GM12864 (cell line): ENCODE results near the gene FAM174B.

Source experiments
- DNase-seq: peaks from one replicate; pipeline ENCODE4 v3.0.0-alpha.2; 2011; ENCODE audit warnings: low read depth
- H3K4me3 ChIP-seq: 2 replicates; pipeline ENCODE4 v1.5.1; 2011; ENCODE audit warnings: mild to moderate bottlenecking, low read depth, low read length, control low read depth
- TF ChIP-seq, protein P1 (sequence below): IDR thresholded peaks from 2 replicates; pipeline ENCODE4 v1.5.1; 2011; ENCODE audit warnings: low read depth, mild to moderate bottlenecking, moderate library complexity, low read length, control low read depth, inconsistent platforms; ENCODE audit errors: missing control alignments

FAM174B gene

DNA sequence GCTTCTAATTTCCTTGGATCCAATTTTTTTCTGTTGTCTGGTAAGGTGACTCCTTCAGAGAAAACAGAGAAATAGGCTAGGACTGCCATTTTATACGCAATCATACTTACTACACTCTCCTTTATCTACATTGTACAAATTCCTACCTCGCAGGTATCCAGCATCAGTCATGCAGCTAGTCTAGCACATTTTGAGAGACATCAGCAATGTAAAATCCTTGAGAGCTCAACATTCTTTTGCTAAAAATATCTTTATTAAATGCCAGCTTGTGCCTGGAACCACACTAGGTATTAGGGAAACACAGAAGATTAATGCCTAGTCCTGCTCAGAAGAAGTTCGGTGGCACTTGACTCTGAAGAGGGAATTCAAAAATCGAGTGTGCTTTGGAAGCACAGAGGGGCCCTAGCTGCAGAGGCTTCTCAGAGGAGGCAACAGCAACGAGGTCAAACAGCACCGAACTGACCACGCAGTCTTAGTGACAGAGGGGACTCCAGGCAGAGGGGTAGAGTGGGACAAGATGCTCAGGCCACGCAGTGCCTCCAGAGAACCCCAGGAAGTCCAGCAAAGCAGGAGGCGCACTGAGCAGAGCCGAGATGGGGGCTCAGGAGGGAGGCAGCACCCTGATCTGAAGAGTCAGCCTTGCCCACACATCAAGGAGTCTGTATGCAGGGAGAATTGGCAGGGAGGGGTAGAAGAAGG lies 3.5 kb downstream of the FAM174B start:
- no peak for DNase-seq
- TF ChIP-seq, protein P1, sequence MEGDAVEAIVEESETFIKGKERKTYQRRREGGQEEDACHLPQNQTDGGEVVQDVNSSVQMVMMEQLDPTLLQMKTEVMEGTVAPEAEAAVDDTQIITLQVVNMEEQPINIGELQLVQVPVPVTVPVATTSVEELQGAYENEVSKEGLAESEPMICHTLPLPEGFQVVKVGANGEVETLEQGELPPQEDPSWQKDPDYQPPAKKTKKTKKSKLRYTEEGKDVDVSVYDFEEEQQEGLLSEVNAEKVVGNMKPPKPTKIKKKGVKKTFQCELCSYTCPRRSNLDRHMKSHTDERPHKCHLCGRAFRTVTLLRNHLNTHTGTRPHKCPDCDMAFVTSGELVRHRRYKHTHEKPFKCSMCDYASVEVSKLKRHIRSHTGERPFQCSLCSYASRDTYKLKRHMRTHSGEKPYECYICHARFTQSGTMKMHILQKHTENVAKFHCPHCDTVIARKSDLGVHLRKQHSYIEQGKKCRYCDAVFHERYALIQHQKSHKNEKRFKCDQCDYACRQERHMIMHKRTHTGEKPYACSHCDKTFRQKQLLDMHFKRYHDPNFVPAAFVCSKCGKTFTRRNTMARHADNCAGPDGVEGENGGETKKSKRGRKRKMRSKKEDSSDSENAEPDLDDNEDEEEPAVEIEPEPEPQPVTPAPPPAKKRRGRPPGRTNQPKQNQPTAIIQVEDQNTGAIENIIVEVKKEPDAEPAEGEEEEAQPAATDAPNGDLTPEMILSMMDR = no peak
- no peak overlapping the region for H3K4me3 ChIP-seq

DNA sequence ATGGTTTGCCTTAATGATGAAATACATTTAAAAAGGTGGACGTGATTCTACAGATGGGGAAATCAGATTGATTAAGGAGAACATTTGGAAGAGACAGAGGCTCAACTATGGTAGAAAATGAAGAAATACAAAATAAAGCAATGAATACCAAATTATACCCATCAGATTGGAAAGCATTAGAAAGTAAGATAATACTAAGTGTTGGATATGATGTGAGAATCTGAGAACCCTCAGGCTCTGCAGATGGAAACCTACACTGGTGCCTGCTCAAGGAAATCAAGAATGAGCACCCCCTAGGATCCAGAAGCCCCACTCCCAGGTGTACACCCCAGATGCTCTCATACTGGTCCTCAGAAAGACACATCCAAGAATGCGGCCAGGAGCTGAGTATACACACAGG lies 4.6 kb downstream of the FAM174B start:
- TF ChIP-seq, protein P1 = no peak
- DNase-seq = no peak
- H3K4me3 ChIP-seq = no peak overlapping the region

DNA sequence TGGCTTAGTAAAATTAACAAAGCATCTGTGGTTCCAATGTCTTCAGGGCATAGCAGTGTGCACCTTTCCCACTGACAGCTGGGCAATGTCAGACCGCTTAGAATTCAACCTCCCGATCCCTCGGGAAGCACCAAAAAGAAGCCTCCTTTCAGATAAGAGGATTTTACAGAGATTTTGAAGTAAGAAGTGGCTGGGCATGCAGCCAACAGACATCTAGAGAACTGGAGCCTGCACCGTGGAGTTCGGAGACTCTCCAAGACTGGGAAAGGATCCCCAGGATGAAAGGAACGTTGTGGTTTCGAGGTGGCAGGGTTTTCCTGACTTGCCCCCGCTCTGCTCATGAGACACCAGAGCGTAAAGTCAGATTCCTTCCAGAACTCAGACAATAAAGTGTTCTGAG lies 5.3 kb downstream of the FAM174B start:
- DNase-seq = no peak
- TF ChIP-seq, protein P1 = no peak

DNA sequence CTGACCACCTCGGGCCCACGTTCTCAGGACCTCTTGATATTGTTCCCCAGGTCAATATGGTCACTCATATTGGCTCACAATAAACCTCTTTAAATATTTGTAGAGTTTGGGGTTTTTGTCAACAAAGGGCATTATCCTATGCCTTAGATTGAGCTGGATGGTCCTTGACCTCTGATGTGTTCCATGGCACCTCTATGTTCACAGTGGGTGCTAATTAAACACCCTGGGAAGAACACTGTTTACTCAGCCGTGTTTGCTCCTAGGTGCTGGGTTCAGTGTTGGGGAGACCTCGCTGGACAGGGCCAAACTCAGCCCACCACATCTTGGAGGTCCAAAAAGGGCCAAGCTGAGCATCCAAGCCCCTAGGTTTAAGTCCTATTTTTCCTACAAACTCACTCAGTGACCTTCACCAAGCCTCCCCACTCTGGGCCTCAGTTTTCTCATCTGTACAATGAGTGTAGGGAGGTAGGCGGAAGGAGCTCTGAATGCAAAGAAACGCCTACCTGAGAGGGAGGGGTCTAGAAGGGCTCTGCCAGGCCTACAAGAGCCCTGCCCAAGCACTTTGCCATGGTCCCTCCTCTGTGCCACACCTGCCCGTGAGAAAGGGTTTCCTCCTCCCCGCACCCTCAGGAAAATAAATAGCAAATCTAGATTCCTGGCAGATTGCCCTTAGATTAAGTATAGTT lies 7.2 kb downstream of the FAM174B start:
- TF ChIP-seq, protein P1 = no peak
- H3K4me3 ChIP-seq = no peak overlapping the region
- no peak for DNase-seq

More for the DNA sequence above, 5.3 kb downstream of the FAM174B start:
- no peak overlapping the region for H3K4me3 ChIP-seq

DNA sequence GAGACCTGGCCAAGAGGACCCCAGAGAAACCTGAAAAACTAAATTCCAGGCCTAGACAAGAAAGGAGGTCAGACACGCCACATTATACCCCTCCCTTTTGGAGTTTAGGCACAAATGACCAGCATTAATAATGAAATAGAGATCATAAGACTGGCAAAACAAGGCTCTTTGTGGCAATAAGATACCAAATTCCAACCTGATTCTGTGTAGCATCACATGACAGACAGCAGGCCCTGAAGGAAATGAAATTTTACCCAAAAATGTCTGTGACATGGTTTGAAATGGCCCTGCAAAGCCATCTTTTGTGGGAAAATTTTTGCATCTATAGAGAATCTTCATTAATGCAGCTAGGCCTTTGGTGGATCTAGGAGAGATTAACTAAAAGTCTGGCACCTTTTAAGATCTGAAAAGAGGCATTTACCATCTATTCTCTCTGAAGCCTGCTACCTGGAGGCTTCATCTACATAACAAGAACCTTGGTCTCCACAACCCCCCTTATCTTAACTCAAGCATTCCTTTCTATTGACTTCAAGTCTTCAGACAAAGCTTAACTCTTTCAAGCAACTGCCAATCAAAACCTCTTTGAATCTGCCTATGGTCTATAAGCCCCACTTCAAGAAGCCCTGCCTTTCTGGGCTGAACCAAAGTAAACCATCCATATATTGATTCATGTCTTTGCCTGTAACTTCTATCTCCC lies 8.0 kb downstream of the FAM174B start:
- no peak for DNase-seq
- TF ChIP-seq, protein P1 = no peak
- H3K4me3 ChIP-seq = no peak overlapping the region

DNA sequence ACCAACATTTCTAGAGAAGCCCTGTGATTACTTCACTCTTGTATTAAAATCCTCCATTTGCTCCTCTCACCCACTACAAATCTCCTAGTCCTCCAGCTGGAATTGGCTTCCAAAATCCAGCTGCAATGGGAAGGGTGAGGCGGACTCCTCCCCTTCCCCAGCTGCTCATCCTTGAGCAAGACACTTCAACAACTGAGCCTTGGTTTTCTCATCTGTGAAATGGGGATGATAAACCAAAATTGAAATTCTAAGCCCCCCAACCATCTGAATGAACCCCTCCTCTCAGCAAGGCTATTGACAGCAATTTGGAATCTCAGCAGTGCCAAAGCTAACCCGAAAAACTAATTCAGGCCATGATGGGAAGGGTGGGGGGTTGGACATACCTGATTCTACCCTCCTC lies 9.4 kb downstream of the FAM174B start:
- TF ChIP-seq, protein P1 = no peak
- H3K4me3 ChIP-seq = no peak overlapping the region
- no peak for DNase-seq
